AG04449 (cell line): ENCODE results near the gene ADCY6.

ENCODE experiments used
- CTCF ChIA-PET: fragments of 350-600 bp; formaldehyde crosslinking; extraction: SDS; loops from one replicate; lab custom pipeline; 2021; ENCODE audit warnings: antibody characterized with exemption; lab: Yijun Ruan, JAX
- POLR2A ChIA-PET: fragments of 400-600, 350-600 bp; formaldehyde crosslinking; extraction: SDS; loops from one replicate; lab custom pipeline; 2020; ENCODE audit warnings: antibody characterized with exemption, inconsistent platforms; lab: Yijun Ruan, JAX
- DNase-seq: peaks from one replicate; pipeline ENCODE4 v3.0.0-alpha.2; 2010; ENCODE audit warnings: low read depth, low spot score
- H3K4me3 ChIP-seq: 2 replicates; pipeline ENCODE4 v1.5.1; 2011; ENCODE audit warnings: low read depth, mild to moderate bottlenecking, control low read depth, low read length
- CTCF ChIP-seq: IDR thresholded peaks from one replicate; pipeline ENCODE4 v1.5.1; 2011; ENCODE audit warnings: mild to moderate bottlenecking, moderate library complexity, low read length, control low read depth, inconsistent platforms; ENCODE audit not compliant: insufficient read depth; ENCODE audit errors: missing control alignments

Gene ADCY6

DNA sequence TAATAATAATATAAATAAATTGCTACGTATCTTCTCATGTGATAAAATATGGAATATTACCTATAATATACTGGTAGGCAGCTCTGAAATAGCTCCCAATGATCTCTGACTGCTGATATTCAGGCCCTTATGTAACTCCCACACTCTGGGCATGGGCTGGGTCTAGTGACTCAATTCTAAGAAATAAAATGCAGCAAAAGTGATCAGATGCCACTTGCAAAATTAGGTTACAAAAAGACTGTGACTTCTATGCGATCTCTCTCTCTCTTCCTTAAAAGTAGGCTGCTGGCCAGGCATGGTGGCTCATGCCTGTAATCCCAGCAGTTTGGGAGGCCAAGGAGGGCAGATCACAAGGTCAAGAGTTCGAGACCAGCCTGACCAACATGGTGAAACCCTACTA is 19.1 kb upstream of the ADCY6 start:
- POLR2A ChIA-PET = no interaction called here
- CTCF ChIA-PET = interaction anchor here (1.1 to 1.5 kb wide), 3 partner anchors 13 to 23 kb away, joined by 3 to 4 read pairs (median 4); no protein-coding TSS in a partner anchor
- no peak for TF ChIP-seq CTCF
- no peak for DNase-seq
- no peak overlapping the region for H3K4me3 ChIP-seq

DNA sequence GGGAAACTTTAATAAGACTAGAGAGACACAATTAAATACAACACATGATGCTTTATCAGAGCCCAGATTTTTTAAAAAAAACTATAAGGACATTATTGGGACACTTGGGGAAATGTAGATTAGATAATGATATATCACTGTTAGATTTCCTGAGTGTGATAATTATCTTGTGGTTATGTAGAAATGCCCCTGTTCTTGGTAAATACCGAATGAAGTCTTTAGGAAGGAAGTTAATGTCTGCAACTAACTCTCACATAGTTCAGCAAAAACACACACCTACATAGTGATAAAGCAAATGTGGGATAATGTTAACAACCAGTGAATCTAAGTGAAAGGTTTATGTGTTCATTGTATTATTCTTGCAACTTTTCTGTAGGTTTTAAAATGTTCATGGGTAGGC is 14.8 kb upstream of the ADCY6 start:
- DNase-seq = no peak
- ChIA-PET CTCF (interaction anchor here (1.2 to 12.4 kb wide), 3 partner anchors 8 to 51 kb away, joined by 5 to 147 read pairs (median 7); partner anchors contain the start of gene CACNB3), POLR2A (no interaction called here)
- no peak overlapping the region for H3K4me3 ChIP-seq
- no peak for TF ChIP-seq CTCF

DNA sequence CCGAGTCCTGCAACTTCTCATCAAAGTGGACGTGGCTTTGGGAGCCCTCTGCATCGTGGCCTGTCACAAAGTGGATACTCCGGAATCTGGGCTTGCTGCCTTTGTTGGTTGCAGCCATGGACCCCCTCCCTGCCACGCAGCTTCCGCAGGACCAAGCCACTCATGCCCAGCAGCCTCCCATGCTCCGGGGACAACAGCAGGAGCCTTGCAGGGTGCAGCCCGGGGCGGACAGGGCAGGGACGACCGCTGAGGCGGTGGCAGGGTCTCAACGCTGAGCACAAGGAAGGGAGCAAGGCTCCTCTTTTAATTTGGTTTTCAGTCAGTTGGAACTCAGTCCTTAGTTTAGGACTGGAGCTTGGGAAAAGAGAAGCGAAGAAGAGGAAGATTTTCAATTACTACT is 12.1 kb upstream of the ADCY6 start:
- ChIA-PET POLR2A (no interaction called here), CTCF (interaction anchor here (12.4 to 15.5 kb wide), 2 partner anchors 13 to 46 kb away, joined by 147 to 601 read pairs; partner anchors contain the start of gene CACNB3)
- no peak overlapping the region for H3K4me3 ChIP-seq
- no peak for TF ChIP-seq CTCF
- no peak for DNase-seq

DNA sequence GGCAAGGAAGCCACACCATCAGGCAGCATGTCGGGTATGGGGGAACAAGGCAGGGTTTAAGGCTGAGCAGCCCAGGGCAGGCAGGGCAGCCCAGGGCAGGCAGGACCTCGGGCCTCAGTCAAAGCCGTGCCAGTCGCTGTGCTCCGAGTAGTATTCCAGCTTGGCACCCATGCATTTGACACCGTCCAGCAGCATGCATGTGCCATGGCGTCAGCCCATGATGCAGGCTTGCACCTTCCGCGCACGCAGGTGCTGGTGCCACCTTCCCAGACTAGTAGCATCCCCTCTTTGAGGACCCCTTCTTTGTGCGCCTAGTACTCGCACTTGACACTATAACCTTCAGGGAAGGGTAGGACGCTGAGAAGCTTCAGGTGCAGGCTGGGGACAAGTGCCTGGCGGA is 11.6 kb upstream of the ADCY6 start:
- POLR2A ChIA-PET = no interaction called here
- TF ChIP-seq CTCF = no peak
- CTCF ChIA-PET = interaction anchor here (12.4 to 15.5 kb wide), 2 partner anchors 14 to 46 kb away, joined by 147 to 601 read pairs; partner anchors contain the start of gene CACNB3
- H3K4me3 ChIP-seq = no peak overlapping the region
- DNase-seq = no peak

DNA sequence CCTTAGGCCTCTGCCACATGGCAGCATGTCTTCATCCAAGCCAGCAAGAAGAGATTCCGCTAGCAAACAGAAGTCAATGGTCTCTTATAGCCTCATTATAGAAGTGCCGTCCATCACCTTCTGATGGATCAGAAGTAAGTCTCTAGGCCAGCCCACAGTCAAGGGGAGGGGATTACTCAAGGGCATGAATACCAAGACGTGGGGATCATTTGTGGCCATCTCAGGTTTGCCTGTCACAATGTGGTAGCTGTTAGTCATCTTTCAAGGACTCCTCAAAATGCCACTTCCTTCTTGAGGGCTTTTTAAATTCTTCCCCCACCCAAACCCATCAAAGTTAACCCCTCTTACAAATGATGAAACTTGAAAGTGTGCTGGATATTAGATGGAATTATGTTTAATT is 8.1 kb upstream of the ADCY6 start:
- ChIA-PET CTCF (interaction anchor here (0.7 to 15.5 kb wide), 8 partner anchors 13 to 192 kb away, joined by 3 to 601 read pairs (median 18); partner anchors contain the start of gene CACNB3), POLR2A (no interaction called here)
- no peak for TF ChIP-seq CTCF
- DNase-seq = no peak
- no peak overlapping the region for H3K4me3 ChIP-seq

DNA sequence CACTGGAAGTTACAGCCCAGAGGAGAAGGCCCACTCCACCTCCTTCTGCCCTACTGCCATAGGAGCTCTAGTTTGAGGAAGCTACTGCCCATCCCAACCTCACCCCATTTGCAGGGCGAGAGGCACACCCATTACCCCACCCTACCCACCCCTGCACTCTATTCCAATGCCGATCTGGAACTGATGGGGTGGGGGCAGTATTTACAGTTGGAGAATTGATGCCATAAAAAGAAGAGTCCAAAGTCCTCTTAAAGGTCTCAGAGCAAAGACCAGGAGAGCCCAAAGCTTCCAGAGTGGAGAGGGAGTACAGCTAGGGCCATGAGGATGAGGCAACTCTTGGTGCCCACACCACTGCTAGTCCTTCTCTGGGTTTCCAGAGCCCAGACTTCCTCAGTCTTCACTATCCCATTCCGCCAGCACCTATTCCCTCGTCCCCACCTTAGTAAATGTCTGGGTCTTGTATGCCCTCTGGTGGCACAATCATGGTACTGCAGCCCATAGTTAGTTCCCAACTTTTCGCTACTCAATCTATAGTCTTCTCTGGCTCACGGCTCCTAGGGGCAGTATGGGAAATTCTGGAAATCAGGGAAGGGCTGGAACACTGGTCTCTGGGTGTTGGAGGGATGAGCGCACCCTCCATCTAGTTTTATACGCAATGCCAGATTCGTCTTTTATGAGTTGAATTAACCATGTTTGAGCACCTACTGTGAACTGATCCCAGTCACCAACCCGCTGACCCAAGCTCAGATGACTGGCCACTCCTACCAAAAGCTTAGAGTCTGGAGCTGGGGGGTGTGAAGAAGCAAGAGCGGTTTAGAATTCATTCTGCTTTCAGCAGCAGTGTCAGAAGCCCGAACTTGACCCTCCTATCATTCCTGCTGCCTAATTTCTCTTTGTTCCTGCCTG is 6.9 kb upstream of the ADCY6 start:
- H3K4me3 ChIP-seq = no peak overlapping the region
- TF ChIP-seq CTCF = peak; percentile 81
- ChIA-PET CTCF (interaction anchor here (0.7 to 15.5 kb wide), 25 partner anchors 9 to 254 kb away, joined by 3 to 601 read pairs (median 5); partner anchors contain the start of genes CACNB3 and KANSL2), POLR2A (no interaction called here)
- DNase-seq = no peak
